Activated CD4-positive, alpha-beta T cell treated with anti-CD3 and anti-CD28 coated beads, Interleukin-2, Interleukin-4, amounts not matched to agents 100 ng/mL and 50 ng/mL, durations not matched to agents 16 hours and 8 hours (primary cell): ENCODE results near the gene CYTH3.
A peak's percentile ranks its signal among the peaks of the same experiment; 100 is the strongest.
"Not testable (repeated sequence)": the region's sequence is repeated elsewhere in the genome, so short reads cannot be mapped to it uniquely, and the experiment has no call there.

Experiments used
- DNase-seq: peaks from one replicate; pipeline ENCODE4 v3.0.0-alpha.2; 2020; ENCODE audit warnings: low spot score

The CYTH3 gene

GRCh38 chr7:6272481-6273323 lies at the start of gene CYTH3:
Gene CYTH3 (minus strand): TSS chr7:6272624. CDS start chr7:6272507, 117 bp downstream.
- DNase-seq: peak; percentile 77

GRCh38 chr7:6320791-6321190 lies 48.4 kb upstream of the CYTH3 start:
- DNase-seq: no peak

- no peak for DNase-seq
Observed at GRCh38 chr7:6317797-6318438, 45.5 kb upstream of the CYTH3 start.

GRCh38 chr7:6316226-6316625 lies 43.8 kb upstream of the CYTH3 start:
- DNase-seq: no peak

- no peak for DNase-seq
Observed at GRCh38 chr7:6315746-6316145, 43.3 kb upstream of the CYTH3 start.

GRCh38 chr7:6310271-6310993 lies 38.0 kb upstream of the CYTH3 start:
- DNase-seq: no peak

- DNase-seq: no peak
Observed at GRCh38 chr7:6307762-6308161, 35.3 kb upstream of the CYTH3 start.

GRCh38 chr7:6306471-6306870 lies 34.0 kb upstream of the CYTH3 start:
- no peak for DNase-seq

GRCh38 chr7:6305330-6305729 lies 32.9 kb upstream of the CYTH3 start:
- no peak for DNase-seq

GRCh38 chr7:6301446-6301845 lies 29.0 kb upstream of the CYTH3 start:
- DNase-seq: not testable (repeated sequence)

GRCh38 chr7:6299774-6300173 lies 27.4 kb upstream of the CYTH3 start:
- DNase-seq: no peak

GRCh38 chr7:6294839-6295238 lies 22.4 kb upstream of the CYTH3 start:
- DNase-seq: no peak

- no peak for DNase-seq
Observed at GRCh38 chr7:6293202-6293601, 20.8 kb upstream of the CYTH3 start.

- not testable (repeated sequence) for DNase-seq
Observed at GRCh38 chr7:6291941-6292340, 19.5 kb upstream of the CYTH3 start.

- no peak for DNase-seq
Observed at GRCh38 chr7:6291531-6291930, 19.1 kb upstream of the CYTH3 start.

- no peak for DNase-seq
Observed at GRCh38 chr7:6290319-6290741, 17.9 kb upstream of the CYTH3 start.

- no peak for DNase-seq
Observed at GRCh38 chr7:6288270-6288860, 15.9 kb upstream of the CYTH3 start.

GRCh38 chr7:6286486-6286885 lies 14.1 kb upstream of the CYTH3 start:
- DNase-seq: no peak

GRCh38 chr7:6284461-6285360 lies 12.3 kb upstream of the CYTH3 start:
- no peak for DNase-seq

- DNase-seq: no peak
Observed at GRCh38 chr7:6284055-6284400, 11.6 kb upstream of the CYTH3 start.

GRCh38 chr7:6283391-6284054 lies 11.1 kb upstream of the CYTH3 start:
- DNase-seq: not testable (repeated sequence)
